ENCODE results near the gene PPP2R2D.
"Not testable (repeated sequence)": the region's sequence is repeated elsewhere in the genome, so short reads cannot be mapped to it uniquely, and the experiment has no call there.

PPP2R2D gene

DNA sequence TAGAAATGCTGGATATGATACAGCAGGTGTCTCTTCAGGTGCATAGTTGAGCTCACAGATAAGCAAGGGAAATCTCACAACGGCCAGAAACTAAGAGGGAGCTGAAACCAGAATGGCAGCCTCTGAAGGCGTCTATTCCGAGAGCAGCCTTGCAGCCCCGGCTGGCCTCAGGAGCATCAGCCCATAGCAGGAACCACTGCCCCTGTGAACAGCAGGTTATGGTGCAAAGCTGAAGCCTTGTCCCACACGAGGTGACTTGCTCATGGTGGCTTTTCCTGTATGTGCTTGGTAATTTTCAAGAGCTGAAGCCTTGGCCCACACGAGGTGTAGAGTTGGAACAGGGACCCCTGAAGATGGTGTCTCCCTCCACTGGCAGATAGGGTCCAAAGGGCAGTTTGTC is 47.7 kb downstream of the PPP2R2D start:
- ChIA-PET CTCF (interaction anchor here (0.7 kb wide), 1 partner anchor 94 kb away, joined by 3 read pairs; no protein-coding TSS in a partner anchor), POLR2A (no interaction called here)
- no peak for DNase-seq (ENCODE audit: extremely low spot score)
- TF ChIP-seq, protein P1, sequence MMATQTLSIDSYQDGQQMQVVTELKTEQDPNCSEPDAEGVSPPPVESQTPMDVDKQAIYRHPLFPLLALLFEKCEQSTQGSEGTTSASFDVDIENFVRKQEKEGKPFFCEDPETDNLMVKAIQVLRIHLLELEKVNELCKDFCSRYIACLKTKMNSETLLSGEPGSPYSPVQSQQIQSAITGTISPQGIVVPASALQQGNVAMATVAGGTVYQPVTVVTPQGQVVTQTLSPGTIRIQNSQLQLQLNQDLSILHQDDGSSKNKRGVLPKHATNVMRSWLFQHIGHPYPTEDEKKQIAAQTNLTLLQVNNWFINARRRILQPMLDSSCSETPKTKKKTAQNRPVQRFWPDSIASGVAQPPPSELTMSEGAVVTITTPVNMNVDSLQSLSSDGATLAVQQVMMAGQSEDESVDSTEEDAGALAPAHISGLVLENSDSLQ (IDR thresholded peaks at IDR 0.05): no peak
- TF ChIP-seq FOXK2 (IDR thresholded peaks at IDR 0.05) (no peak), LEF1 (IDR thresholded peaks at IDR 0.05; ENCODE audit: borderline replicate concordance) (no peak), ARNT (IDR thresholded peaks at IDR 0.05) (no peak), CTBP1 (IDR thresholded peaks at IDR 0.05; ENCODE audit: borderline replicate concordance) (no peak), SUZ12 (IDR thresholded peaks at IDR 0.05) (no peak), ZNF384 (IDR thresholded peaks at IDR 0.05) (no peak), ELF4 (IDR thresholded peaks at IDR 0.05) (no peak), BHLHE40 (IDR thresholded peaks at IDR 0.05; ENCODE audit: borderline replicate concordance) (no peak), HDGF (IDR thresholded peaks at IDR 0.05; ENCODE audit: borderline replicate concordance) (no peak), FOXA1 (IDR thresholded peaks at IDR 0.05) (no peak)

GRCh38 chr10:131949041-131949862 is 48.4 kb downstream of the PPP2R2D start:
- TF ChIP-seq TARDBP (IDR thresholded peaks at IDR 0.05): no peak
- TF ChIP-seq FOXK2 (IDR thresholded peaks at IDR 0.05): no peak
- no peak for TF ChIP-seq FOXM1 (IDR thresholded peaks at IDR 0.05; ENCODE audit: borderline replicate concordance)
- TF ChIP-seq BHLHE40 (IDR thresholded peaks at IDR 0.05; ENCODE audit: borderline replicate concordance): no peak
- no peak for TF ChIP-seq ZNF384 (IDR thresholded peaks at IDR 0.05)
- TF ChIP-seq, protein P1 (IDR thresholded peaks at IDR 0.05): no peak
- TF ChIP-seq NFRKB (IDR thresholded peaks at IDR 0.05): no peak
- TF ChIP-seq L3MBTL2 (conservative IDR thresholded peaks at IDR 0.05): no peak
- TF ChIP-seq SUZ12 (IDR thresholded peaks at IDR 0.05): no peak
- no peak for DNase-seq (ENCODE audit: extremely low spot score)
- ChIA-PET POLR2A (no interaction called here), CTCF (interaction anchor here (0.7 kb wide), 1 partner anchor 93 kb away, joined by 3 read pairs; no protein-coding TSS in a partner anchor)

DNA sequence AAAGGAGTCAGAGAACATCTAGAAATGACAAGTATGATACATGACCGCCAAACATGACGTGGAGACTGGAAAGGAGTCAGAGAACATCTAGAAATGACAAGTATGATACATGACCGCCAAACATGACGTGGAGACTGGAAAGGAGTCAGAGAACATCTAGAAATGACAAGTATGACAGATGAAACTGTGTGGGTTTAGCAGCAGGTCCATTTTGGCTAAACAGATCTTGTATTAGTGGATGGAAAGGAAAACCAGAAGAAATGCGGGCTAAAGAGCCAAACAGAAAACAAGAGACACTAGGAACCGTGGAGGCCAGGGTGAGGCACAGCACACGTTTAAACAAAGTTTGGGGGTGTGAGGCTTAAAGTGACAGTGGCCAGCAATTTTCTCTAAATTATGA is 49.1 kb downstream of the PPP2R2D start:
- CTCF ChIA-PET; POLR2A ChIA-PET; DNase-seq (ENCODE audit: extremely low spot score): not testable (repeated sequence)

GRCh38 chr10:131954356-131954965 is 53.7 kb downstream of the PPP2R2D start:
- ChIA-PET POLR2A (no interaction called here), CTCF (no interaction called here)
- DNase-seq (ENCODE audit: extremely low spot score): no peak
- TF ChIP-seq BHLHE40 (IDR thresholded peaks at IDR 0.05; ENCODE audit: borderline replicate concordance) (no peak), ZNF384 (IDR thresholded peaks at IDR 0.05) (no peak), L3MBTL2 (conservative IDR thresholded peaks at IDR 0.05) (no peak), FOXK2 (IDR thresholded peaks at IDR 0.05) (no peak), FOXA1 (IDR thresholded peaks at IDR 0.05) (no peak), ARNT (IDR thresholded peaks at IDR 0.05) (no peak), ELF4 (IDR thresholded peaks at IDR 0.05) (no peak), NFRKB (IDR thresholded peaks at IDR 0.05) (no peak), LEF1 (IDR thresholded peaks at IDR 0.05; ENCODE audit: borderline replicate concordance) (no peak), HDGF (IDR thresholded peaks at IDR 0.05; ENCODE audit: borderline replicate concordance) (no peak), SP1 (IDR thresholded peaks at IDR 0.05) (no peak), CTBP1 (IDR thresholded peaks at IDR 0.05; ENCODE audit: borderline replicate concordance) (no peak), SUZ12 (IDR thresholded peaks at IDR 0.05) (no peak), TARDBP (IDR thresholded peaks at IDR 0.05) (no peak)
- TF ChIP-seq, protein P1 (IDR thresholded peaks at IDR 0.05): no peak

GRCh38 chr10:131955591-131956340 is 55.0 kb downstream of the PPP2R2D start:
- ChIA-PET POLR2A (no interaction called here), CTCF (no interaction called here)
- TF ChIP-seq HDGF (IDR thresholded peaks at IDR 0.05; ENCODE audit: borderline replicate concordance): no peak
- no peak for TF ChIP-seq FOXM1 (IDR thresholded peaks at IDR 0.05; ENCODE audit: borderline replicate concordance)
- no peak for TF ChIP-seq ZNF384 (IDR thresholded peaks at IDR 0.05)
- no peak for TF ChIP-seq SP1 (IDR thresholded peaks at IDR 0.05)
- no peak for TF ChIP-seq BHLHE40 (IDR thresholded peaks at IDR 0.05; ENCODE audit: borderline replicate concordance)
- TF ChIP-seq TARDBP (IDR thresholded peaks at IDR 0.05): no peak
- TF ChIP-seq NFRKB (IDR thresholded peaks at IDR 0.05): no peak
- no peak for TF ChIP-seq FOXA1 (IDR thresholded peaks at IDR 0.05)
- no peak for TF ChIP-seq L3MBTL2 (conservative IDR thresholded peaks at IDR 0.05)
- no peak for TF ChIP-seq CTBP1 (IDR thresholded peaks at IDR 0.05; ENCODE audit: borderline replicate concordance)
- no peak for TF ChIP-seq SUZ12 (IDR thresholded peaks at IDR 0.05)
- no peak for TF ChIP-seq ELF4 (IDR thresholded peaks at IDR 0.05)
- TF ChIP-seq LEF1 (IDR thresholded peaks at IDR 0.05; ENCODE audit: borderline replicate concordance): no peak
- no peak for TF ChIP-seq FOXK2 (IDR thresholded peaks at IDR 0.05)
- TF ChIP-seq, protein P1 (IDR thresholded peaks at IDR 0.05): no peak
- no peak for TF ChIP-seq ARNT (IDR thresholded peaks at IDR 0.05)
- no peak for DNase-seq (ENCODE audit: extremely low spot score)
